CD14-positive monocyte (primary cell): ENCODE data around the gene STK32C. TPM values are rescaled to one million over a fixed set of nuclear protein-coding genes. Genes with fewer than 3 reads are reported as not detected.

ENCODE experiments used
- DNase-seq, 3 donors: peaks; one replicate each; pipeline ENCODE4 v3.0.0-alpha.2; 2011 to 2022
- H2AFZ ChIP-seq: 2 replicates; pipeline ENCODE4 v1.6.0; 2012; ENCODE audit warnings: mild to moderate bottlenecking, low read depth, low read length, inconsistent platforms; ENCODE audit not compliant: insufficient read depth, poor library complexity, severe bottlenecking
- H3K27ac ChIP-seq, 2 donors: 1 replicate in 1 of 2; 2 replicates in 1 of 2; pipeline ENCODE4 v1.5.1; 2012 to 2013; ENCODE audit warnings: low read length in 2 of 2, control low read depth in 1 of 2, inconsistent platforms in 1 of 2, low read depth in 1 of 2, mild to moderate bottlenecking in 1 of 2
- H3K27me3 ChIP-seq, 2 donors: one replicate each; pipeline versions ENCODE4 v1.6.0 to v1.6.1; 2011 to 2013; ENCODE audit warnings: low read length in 2 of 2; ENCODE audit not compliant: control insufficient read depth in 2 of 2, insufficient read depth in 2 of 2
- H3K36me3 ChIP-seq, 2 donors: replicated peaks in 1 of 2; 1 replicate in 1 of 2; 2 replicates in 1 of 2; pipeline versions ENCODE4 v1.5.1 to v1.6.1; 2012 to 2013; ENCODE audit warnings: low read length in 2 of 2, control low read depth in 1 of 2, inconsistent platforms in 1 of 2, mild to moderate bottlenecking in 1 of 2; ENCODE audit not compliant: insufficient read depth in 2 of 2, control insufficient read depth in 1 of 2
- H3K4me1 ChIP-seq, 2 donors: 1 replicate in 1 of 2; 2 replicates in 1 of 2; pipeline versions ENCODE4 v1.5.1 to v1.6.1; 2012 to 2013; ENCODE audit warnings: low read length in 2 of 2, control low read depth in 1 of 2, inconsistent platforms in 1 of 2, mild to moderate bottlenecking in 1 of 2, moderate library complexity in 1 of 2; ENCODE audit not compliant: insufficient read depth in 2 of 2, control insufficient read depth in 1 of 2
- H3K4me2 ChIP-seq: replicated peaks from 2 replicates; pipeline ENCODE3; 2012; ENCODE audit warnings: low read length, moderate library complexity, mild to moderate bottlenecking; ENCODE audit not compliant: poor library complexity, severe bottlenecking; ENCODE audit errors: extremely low read depth
- H3K4me3 ChIP-seq, 3 experiments: fragments of 200-600 bp in 1 of 3; sonication (generic) in 1 of 3; replicated peaks in 1 of 3; 1 replicate in 2 of 3; 2 replicates in 1 of 3; pipeline ENCODE4 v1.5.1; 2011 to 2013; ENCODE audit warnings: low read length in 3 of 3, mild to moderate bottlenecking in 3 of 3, control low read depth in 2 of 3, low read depth in 2 of 3, inconsistent platforms in 1 of 3, moderate library complexity in 1 of 3
- H3K79me2 ChIP-seq: 2 replicates; pipeline ENCODE4 v1.6.0; 2012; ENCODE audit warnings: mild to moderate bottlenecking, control low read depth, inconsistent platforms, low read length, moderate library complexity; ENCODE audit not compliant: insufficient read depth
- H3K9ac ChIP-seq: 2 replicates; pipeline ENCODE4 v1.6.0; 2017; ENCODE audit warnings: low read length, mild to moderate bottlenecking; ENCODE audit not compliant: insufficient read depth, poor library complexity, severe bottlenecking
- H3K9me3 ChIP-seq, 2 donors: replicated peaks in 1 of 2; 1 replicate in 1 of 2; 2 replicates in 1 of 2; pipeline versions ENCODE4 v1.5.1 to v1.6.1; 2012 to 2013; ENCODE audit warnings: low read length in 2 of 2, control low read depth in 1 of 2; ENCODE audit not compliant: control insufficient read depth in 1 of 2, insufficient read depth in 1 of 2
- H4K20me1 ChIP-seq: 2 replicates; pipeline ENCODE4 v1.6.0; 2012; ENCODE audit warnings: mild to moderate bottlenecking, low read length, control low read depth, moderate library complexity; ENCODE audit not compliant: insufficient read depth
- H3K27ac Mint-ChIP-seq, 7 donors: one replicate each; pipeline ENCODE4 v1.8.0; 2020; ENCODE audit warnings: mild to moderate bottlenecking in 7 of 7, mixed read lengths in 7 of 7, moderate library complexity in 6 of 7, inconsistent platforms in 2 of 7
- H3K27me3 Mint-ChIP-seq, 3 donors: one replicate each; pipeline ENCODE4 v1.8.0; 2021 to 2022; ENCODE audit warnings: low read depth in 3 of 3, mild to moderate bottlenecking in 3 of 3, mixed read lengths in 3 of 3, moderate library complexity in 3 of 3, inconsistent platforms in 1 of 3
- H3K36me3 Mint-ChIP-seq, 2 donors: one replicate each; pipeline ENCODE4 v1.8.0; 2020; ENCODE audit warnings: mixed read lengths in 2 of 2, inconsistent platforms in 1 of 2, mild to moderate bottlenecking in 1 of 2
- H3K4me1 Mint-ChIP-seq: one replicate; pipeline ENCODE4 v1.8.0; 2020; ENCODE audit warnings: mild to moderate bottlenecking, mixed read lengths
- H3K4me3 Mint-ChIP-seq, 2 donors: one replicate each; pipeline ENCODE4 v1.8.0; 2020; ENCODE audit warnings: mild to moderate bottlenecking in 2 of 2, mixed read lengths in 2 of 2, moderate library complexity in 1 of 2
- H3K9me3 Mint-ChIP-seq, 7 donors: one replicate each; pipeline ENCODE4 v1.8.0; 2020 to 2022; ENCODE audit warnings: mixed read lengths in 7 of 7, mild to moderate bottlenecking in 6 of 7, moderate library complexity in 6 of 7, inconsistent platforms in 2 of 7
- WGBS: methylation state at CpG from one replicate; pipeline ENCODE4 v1.1.5; 2013; ENCODE audit warnings: missing lambda C conversion rate; ENCODE audit not compliant: insufficient coverage; 5-methylcytosine and 5-hydroxymethylcytosine counted together
- intact Hi-C, 2 donors: fragments of 100-400 bp; cut with micrococcal nuclease; formaldehyde crosslinking; loops; one replicate each; pipeline versions ENCODE4 v1.15.0 to v1.15.1; 2023
- polyA plus RNA-seq, 3 donors: library from polyadenylated mRNA; depleted of rRNA in 1 of 3; unstranded in 2 of 3; stranded (reverse) in 1 of 3; fragments of 300-500 nt in 2 of 3; fragments of >200 nt in 1 of 3; fragmentation: Illumina TruSeq in 2 of 3; gene quantifications; 1 replicate in 2 of 3; 2 replicates in 1 of 3; pipeline ENCODE4 v1.2.3, GENCODE V29; 2012 to 2021
- TF ChIP-seq, protein P1 (sequence below): fragments of 200-600 bp; IDR thresholded peaks from one replicate; pipeline ENCODE4 v1.8.0; 2022; ENCODE audit warnings: antibody characterized with exemption, mild to moderate bottlenecking

STK32C gene
- polyA plus RNA-seq, 3 donors: 13.6 to 22.8 (median 18.4) TPM

DNA sequence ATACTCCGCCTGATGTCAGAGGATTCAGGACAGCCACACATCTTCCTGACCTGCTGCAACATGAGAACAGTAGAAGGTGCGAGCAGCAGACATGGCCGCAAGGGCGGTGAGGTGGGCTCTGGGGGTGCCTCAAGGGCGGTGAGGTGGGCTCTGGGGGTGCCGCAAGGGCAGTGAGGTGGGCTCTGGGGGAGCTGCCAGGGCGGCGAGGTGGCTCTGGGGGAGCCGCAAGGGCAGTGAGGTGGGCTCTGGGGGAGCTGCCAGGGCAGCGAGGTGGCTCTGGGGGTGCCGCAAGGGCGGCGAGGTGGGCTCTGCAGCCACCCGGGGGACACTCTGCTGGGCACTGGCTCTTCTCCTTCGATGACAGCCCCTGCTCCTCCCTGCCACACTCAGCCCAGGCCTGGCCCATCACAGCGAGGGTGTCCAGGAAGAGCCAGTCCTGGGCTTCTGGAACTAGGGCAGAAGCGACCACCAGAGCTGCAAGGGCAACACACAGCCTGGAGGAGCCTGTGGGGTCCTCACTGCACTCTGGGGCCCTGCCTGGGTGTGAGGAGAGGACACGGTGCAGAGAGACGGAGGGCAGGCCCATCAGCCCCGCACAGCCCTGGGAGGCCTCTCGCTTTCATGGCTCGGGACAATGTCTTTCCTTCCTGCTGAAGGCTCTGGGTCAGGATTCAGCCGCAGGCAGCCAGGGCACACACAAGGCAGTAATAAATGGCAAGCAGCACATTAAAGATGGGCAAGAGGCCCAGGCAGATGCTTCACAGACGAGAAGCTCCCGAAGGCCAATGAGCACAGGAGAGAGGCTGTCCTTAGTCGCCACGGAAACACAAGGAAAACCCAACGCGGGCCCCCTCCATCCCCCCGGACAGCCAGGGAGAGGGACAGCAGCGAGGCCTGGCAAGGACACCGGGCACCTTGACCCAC is 42.5 kb downstream of the STK32C start:
- Histone ChIP-seq H4K20me1 (peaks cover 38% of the 10 kb centered on the region), H3K4me2 (no peak overlapping the region), H3K9ac (no peak overlapping the region), H3K9me3 (peaks cover 4 to 5% of the 10 kb centered on the region in 2 donors), H3K79me2 (no peaks in the 10 kb centered on the region), H3K27ac (no peak overlapping the region), H2AFZ (no peak overlapping the region), H3K4me3 (no peak overlapping the region), H3K4me1 (no peaks in the 10 kb centered on the region), H3K27me3 (no peaks in the 10 kb centered on the region), H3K36me3 (no peaks in the 10 kb centered on the region)
- Mint-ChIP-seq H3K36me3 (no peaks in the 10 kb centered on the region), H3K27me3 (peaks cover 0 to 2% (median 0%) of the 10 kb centered on the region in 3 donors), H3K4me3 (no peak overlapping the region), H3K4me1 (peaks cover 10% of the 10 kb centered on the region), H3K9me3 (peaks cover 0 to 7% (median 2%) of the 10 kb centered on the region in 7 donors), H3K27ac (no peak overlapping the region)
- TF ChIP-seq, protein P1, sequence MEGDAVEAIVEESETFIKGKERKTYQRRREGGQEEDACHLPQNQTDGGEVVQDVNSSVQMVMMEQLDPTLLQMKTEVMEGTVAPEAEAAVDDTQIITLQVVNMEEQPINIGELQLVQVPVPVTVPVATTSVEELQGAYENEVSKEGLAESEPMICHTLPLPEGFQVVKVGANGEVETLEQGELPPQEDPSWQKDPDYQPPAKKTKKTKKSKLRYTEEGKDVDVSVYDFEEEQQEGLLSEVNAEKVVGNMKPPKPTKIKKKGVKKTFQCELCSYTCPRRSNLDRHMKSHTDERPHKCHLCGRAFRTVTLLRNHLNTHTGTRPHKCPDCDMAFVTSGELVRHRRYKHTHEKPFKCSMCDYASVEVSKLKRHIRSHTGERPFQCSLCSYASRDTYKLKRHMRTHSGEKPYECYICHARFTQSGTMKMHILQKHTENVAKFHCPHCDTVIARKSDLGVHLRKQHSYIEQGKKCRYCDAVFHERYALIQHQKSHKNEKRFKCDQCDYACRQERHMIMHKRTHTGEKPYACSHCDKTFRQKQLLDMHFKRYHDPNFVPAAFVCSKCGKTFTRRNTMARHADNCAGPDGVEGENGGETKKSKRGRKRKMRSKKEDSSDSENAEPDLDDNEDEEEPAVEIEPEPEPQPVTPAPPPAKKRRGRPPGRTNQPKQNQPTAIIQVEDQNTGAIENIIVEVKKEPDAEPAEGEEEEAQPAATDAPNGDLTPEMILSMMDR: no peak
- intact Hi-C loops: no loop called here
- no peak for DNase-seq
- 90% methylated on average over 26 of the region's 32 CpGs for WGBS

DNA sequence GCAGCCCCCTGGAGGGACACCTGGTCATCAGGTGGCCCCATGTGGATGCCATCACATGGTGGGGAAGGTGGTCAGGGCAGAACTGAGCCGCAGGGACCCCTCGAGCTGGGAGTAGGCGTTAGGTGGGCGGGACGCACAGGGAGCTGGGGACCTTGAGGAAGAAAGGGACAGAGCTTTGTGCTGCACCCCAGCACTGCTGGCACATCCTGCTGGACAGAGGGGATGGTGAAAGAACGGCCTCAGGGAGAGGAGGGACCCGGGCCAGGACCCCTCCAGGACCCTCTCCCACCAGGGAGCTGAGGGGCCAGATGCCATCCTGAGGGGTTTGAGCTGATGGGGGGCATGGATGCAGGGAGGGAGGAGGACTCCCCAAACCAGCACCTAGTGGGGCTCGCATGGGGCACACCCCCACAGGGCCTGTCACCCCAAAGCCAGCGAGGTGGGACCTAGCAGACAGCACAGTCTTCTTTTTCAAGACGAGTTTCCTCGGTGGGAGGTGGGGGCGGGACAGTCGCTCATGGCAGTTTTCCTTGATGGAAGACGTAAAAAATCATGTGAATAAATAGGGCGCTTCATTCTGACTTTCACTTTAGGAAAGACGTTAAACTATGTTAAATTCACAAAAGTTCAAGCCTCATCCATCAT is 43.3 kb downstream of the STK32C start:
- WGBS: over 99% methylated on average over 13 of the region's 16 CpGs
- H3K79me2 ChIP-seq: no peaks in the 10 kb centered on the region
- H3K27ac ChIP-seq: no peak overlapping the region
- no peak for DNase-seq
- H2AFZ ChIP-seq: no peak overlapping the region
- no peaks in the 10 kb centered on the region for H3K27me3 ChIP-seq
- no peak overlapping the region for H3K9ac ChIP-seq
- intact Hi-C loops: no loop called here
- no peak overlapping the region for H3K27ac Mint-ChIP-seq
- TF ChIP-seq, protein P1: no peak
- H3K4me2 ChIP-seq: no peak overlapping the region
- H3K4me3 Mint-ChIP-seq: no peak overlapping the region
- H3K36me3 Mint-ChIP-seq: peaks cover 0 to 2% of the 10 kb centered on the region in 2 donors
- H3K4me3 ChIP-seq: no peak overlapping the region
- H3K4me1 Mint-ChIP-seq: peaks cover 11% of the 10 kb centered on the region
- H3K27me3 Mint-ChIP-seq: peaks cover 0 to 2% (median 1%) of the 10 kb centered on the region in 3 donors
- peaks cover 4 to 5% of the 10 kb centered on the region in 2 donors for H3K9me3 ChIP-seq
- no peaks in the 10 kb centered on the region for H3K4me1 ChIP-seq
- no peaks in the 10 kb centered on the region for H3K36me3 ChIP-seq
- H4K20me1 ChIP-seq: peaks cover 39% of the 10 kb centered on the region
- peaks cover 0 to 7% (median 2%) of the 10 kb centered on the region in 7 donors for H3K9me3 Mint-ChIP-seq
